ENCODE results near the gene ZNF521. TPM values are rescaled to one million over a fixed set of nuclear protein-coding genes. Genes with fewer than 3 reads are reported as not detected.

The ZNF521 gene
- total and polyA plus RNA-seq, 2 of the 13 experiments (the other 11 are each of a cell fraction or from before 2014, with no cell fraction given): 0.02 TPM; not detected in 1

DNA sequence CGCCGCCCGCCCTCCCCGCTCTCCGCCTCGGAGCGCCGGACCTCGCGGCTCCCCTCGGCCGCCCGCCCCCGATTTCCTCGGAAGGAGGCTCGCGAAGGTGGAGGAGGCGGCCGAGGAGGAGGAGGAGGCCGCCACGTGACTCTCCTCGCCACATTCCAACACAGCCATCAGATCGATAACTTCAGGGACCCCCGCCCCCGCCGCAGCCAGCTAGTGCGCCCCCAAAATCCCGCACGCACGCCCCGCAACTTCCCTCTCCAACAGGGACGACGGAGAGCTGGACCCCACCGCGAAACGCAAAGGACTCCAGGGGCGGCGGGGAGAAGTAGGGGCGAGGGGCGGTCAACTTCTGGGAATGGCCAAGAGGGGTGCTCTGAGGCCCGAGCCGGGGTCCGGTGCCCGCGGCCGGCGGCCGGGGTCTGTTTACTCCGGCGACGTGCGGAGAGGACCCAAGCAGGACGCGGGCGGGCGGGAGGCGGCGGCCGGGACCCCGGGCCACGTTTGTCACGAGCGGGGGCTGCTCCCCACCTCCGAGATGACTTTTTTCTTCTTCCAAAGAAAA is 2.0 kb downstream of the ZNF521 start (continued):
- TF ChIP-seq ZSCAN25 (CRISPR knock-in tag; IDR thresholded peaks at IDR 0.05) (no peak), ZNF772 (CRISPR knock-in tag; IDR thresholded peaks at IDR 0.05) (no peak)

DNA sequence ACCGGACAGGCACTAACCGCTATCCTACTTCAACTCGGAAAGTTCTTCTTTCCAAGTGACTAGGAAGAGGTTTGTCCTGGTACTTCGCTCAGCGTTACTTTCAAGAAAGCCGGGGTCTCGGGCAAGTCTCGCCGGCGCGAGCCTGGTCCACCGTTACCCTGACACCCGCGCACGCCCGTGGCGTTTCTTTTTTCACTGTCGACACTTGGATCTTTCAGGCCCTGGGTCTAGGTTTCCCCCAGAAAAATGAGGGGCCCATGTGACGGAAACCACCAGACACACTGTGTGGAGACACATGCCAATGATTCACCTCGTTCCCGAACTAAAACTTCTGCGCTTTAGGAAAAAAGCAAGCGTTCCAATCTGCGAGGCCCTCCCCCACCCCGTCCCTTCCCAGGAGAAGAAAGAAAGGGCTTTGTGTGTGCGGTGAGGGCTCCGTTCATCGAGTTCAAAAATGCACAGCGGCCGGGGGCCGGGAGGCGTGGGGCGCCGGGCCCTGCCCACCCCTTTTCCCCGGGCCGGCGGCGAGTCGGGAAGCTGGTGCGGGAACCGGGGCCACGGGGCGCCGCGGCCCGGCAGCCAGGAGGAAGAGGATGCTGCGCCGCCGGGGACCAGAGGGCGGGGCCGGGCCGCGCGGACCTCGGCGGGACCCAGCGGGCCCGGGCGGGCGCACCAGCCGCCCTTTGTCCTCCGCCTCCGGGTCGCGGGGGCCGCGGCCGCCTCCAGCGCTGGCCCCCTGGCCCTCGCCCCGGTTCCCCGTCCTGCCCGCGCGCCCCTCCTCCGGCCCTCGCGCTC is 2.6 kb downstream of the ZNF521 start:
- H2AFZ ChIP-seq (ENCODE audit: low read length): no peak overlapping the region
- no peaks in the 10 kb centered on the region for H3K4me1 ChIP-seq (ENCODE audit: insufficient read depth, low read length)
- no TSS peak for BruUV-seq (replicated peaks)
- H3K27me3 ChIP-seq (ENCODE audit: control insufficient read depth in 1 of 2, insufficient read depth in 2 of 2, low read length in 2 of 2): peaks cover 0 to 8% of the 10 kb centered on the region in 2 experiments; a peak in 1 of 5 replicates
- H3K9ac ChIP-seq (ENCODE audit: insufficient read depth, low read depth, low read length): no peak overlapping the region
- in situ Hi-C loops (cut with HindIII; ENCODE audit: extremely low pct_ligation_motif_present, low pct_unique_long_range_greater_than_20kb): no loop called here
- intact Hi-C loops (cut with micrococcal nuclease; ENCODE audit: unreplicated experiment): no loop called here
- H3K9me3 ChIP-seq (ENCODE audit: low read length): no peaks in the 10 kb centered on the region
- FAIRE-seq: no peak
- H4K20me1 ChIP-seq (ENCODE audit: insufficient read depth, low read length): no peaks in the 10 kb centered on the region
- no peak overlapping the region for H3K4me3 ChIP-seq (replicated peaks in 1 of 3; ENCODE audit: insufficient read depth in 1 of 3, low read depth in 2 of 3, low read length in 3 of 3)
- no peak for ATAC-seq
- H3K4me2 ChIP-seq (ENCODE audit: low read depth, low read length): no peak overlapping the region
- ChIA-PET POLR2A (no interaction called here), CTCF (ENCODE audit: low intra/inter-chr PET ratio, low total read pairs) (no interaction called here)
- H3K79me2 ChIP-seq (ENCODE audit: insufficient read depth, low read length): no peaks in the 10 kb centered on the region
- WGBS (ENCODE audit: low lambda C conversion rate): 77% methylated on average over 63 of the region's 78 CpGs
- DNase-seq (ENCODE audit: low spot score): no peak
- H3K36me3 ChIP-seq (replicated peaks in 1 of 2; ENCODE audit: control insufficient read depth in 1 of 2, insufficient read depth in 2 of 2, low read length in 2 of 2): no peaks in the 10 kb centered on the region
- H3K27ac ChIP-seq (ENCODE audit: extremely low read length, insufficient read depth, low read length): no peak overlapping the region
- TF ChIP-seq ZNF382 (CRISPR knock-in tag; IDR thresholded peaks at IDR 0.05; ENCODE audit: borderline replicate concordance) (no peak), ZNF775 (CRISPR knock-in tag; IDR thresholded peaks at IDR 0.05; ENCODE audit: borderline replicate concordance) (no peak), ZNF546 (CRISPR knock-in tag; conservative IDR thresholded peaks at IDR 0.05) (no peak), ZFP82 (CRISPR knock-in tag; IDR thresholded peaks at IDR 0.05; ENCODE audit: borderline replicate concordance) (no peak), ZNF136 (CRISPR knock-in tag; IDR thresholded peaks at IDR 0.05; ENCODE audit: low read depth) (no peak), ZNF556 (CRISPR knock-in tag; IDR thresholded peaks at IDR 0.05; ENCODE audit: borderline replicate concordance) (no peak)
- TF ChIP-seq, protein P1, sequence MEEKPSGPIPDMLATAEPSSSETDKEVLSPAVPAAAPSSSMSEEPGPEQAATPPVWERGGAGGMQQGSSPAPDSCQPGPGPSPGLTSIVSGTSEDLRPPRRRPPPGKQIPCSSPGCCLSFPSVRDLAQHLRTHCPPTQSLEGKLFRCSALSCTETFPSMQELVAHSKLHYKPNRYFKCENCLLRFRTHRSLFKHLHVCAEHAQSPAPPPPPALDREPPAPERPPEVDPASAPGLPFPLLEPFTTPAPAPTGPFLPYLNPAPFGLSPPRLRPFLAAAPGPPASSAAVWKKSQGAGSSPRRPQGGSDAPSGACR (CRISPR knock-in tag; IDR thresholded peaks at IDR 0.05): no peak
- TF ChIP-seq, protein P2, sequence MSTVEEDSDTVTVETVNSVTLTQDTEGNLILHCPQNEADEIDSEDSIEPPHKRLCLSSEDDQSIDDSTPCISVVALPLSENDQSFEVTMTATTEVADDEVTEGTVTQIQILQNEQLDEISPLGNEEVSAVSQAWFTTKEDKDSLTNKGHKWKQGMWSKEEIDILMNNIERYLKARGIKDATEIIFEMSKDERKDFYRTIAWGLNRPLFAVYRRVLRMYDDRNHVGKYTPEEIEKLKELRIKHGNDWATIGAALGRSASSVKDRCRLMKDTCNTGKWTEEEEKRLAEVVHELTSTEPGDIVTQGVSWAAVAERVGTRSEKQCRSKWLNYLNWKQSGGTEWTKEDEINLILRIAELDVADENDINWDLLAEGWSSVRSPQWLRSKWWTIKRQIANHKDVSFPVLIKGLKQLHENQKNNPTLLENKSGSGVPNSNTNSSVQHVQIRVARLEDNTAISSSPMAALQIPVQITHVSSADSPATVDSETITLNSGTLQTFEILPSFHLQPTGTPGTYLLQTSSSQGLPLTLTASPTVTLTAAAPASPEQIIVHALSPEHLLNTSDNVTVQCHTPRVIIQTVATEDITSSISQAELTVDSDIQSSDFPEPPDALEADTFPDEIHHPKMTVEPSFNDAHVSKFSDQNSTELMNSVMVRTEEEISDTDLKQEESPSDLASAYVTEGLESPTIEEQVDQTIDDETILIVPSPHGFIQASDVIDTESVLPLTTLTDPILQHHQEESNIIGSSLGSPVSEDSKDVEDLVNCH (CRISPR knock-in tag; IDR thresholded peaks at IDR 0.05): no peak
- TF ChIP-seq, protein P3, sequence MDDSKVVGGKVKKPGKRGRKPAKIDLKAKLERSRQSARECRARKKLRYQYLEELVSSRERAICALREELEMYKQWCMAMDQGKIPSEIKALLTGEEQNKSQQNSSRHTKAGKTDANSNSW (CRISPR knock-in tag; IDR thresholded peaks at IDR 0.05; ENCODE audit: borderline replicate concordance): no peak
- TF ChIP-seq, protein P4, sequence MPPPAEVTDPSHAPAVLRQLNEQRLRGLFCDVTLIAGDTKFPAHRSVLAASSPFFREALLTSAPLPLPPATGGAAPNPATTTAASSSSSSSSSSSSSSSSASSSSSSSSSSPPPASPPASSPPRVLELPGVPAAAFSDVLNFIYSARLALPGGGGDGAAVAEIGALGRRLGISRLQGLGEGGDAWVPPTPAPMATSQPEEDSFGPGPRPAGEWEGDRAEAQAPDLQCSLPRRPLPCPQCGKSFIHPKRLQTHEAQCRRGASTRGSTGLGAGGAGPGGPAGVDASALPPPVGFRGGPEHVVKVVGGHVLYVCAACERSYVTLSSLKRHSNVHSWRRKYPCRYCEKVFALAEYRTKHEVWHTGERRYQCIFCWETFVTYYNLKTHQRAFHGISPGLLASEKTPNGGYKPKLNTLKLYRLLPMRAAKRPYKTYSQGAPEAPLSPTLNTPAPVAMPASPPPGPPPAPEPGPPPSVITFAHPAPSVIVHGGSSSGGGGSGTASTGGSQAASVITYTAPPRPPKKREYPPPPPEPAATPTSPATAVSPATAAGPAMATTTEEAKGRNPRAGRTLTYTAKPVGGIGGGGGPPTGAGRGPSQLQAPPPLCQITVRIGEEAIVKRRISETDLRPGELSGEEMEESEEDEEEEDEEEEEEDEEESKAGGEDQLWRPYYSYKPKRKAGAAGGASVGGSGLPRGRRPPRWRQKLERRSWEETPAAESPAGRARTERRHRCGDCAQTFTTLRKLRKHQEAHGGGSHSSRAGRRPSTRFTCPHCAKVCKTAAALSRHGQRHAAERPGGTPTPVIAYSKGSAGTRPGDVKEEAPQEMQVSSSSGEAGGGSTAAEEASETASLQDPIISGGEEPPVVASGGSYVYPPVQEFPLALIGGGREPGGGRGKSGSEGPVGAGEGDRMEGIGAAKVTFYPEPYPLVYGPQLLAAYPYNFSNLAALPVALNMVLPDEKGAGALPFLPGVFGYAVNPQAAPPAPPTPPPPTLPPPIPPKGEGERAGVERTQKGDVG (CRISPR knock-in tag; IDR thresholded peaks at IDR 0.05; ENCODE audit: borderline replicate concordance): no peak
